Measurements from ENCODE around the gene PCBP4.

DNA sequence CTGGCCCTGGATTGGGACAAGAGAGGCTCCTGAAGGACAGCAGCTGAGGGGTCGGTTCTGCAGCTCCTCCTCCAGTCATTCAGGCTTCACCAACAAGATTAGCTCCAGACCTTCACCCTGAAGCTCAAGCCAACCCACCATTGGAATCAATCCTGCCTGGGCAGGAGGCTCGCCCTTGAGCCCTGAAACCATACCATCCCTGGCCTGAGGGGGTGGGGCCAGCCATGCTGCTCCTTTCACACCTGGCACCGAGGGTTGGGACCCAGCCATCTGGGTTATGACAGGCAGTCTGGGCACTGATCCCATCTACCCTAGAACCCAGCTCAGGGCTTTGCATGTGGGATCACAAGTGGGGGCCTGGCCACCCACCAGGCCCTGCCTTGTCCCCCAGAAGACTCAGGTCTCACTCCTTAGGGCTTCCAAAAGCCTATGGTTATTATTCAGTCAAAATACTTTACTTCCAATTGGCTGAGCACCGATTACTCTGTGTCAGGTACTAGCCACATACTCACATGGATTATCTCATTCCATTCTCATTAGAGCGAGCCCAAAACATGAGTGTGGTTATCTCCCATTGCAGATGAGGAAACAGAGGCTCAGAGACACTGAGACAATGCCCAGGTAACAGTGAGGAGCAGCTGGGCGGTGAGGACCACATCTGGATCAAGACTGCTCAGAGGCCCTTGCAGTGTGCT, 3.5 kb upstream of the PCBP4 start:
- TF ChIP-seq CTCF (IDR thresholded peaks at IDR 0.05; ENCODE audit: insufficient read depth, low read length, poor library complexity, severe bottlenecking) (no peak), EZH2phosphoT487 (conservative IDR thresholded peaks at IDR 0.05; ENCODE audit: low read length) (no peak)
